ENCODE data around the gene UBE2E2. TPM values are rescaled to one million over a fixed set of nuclear protein-coding genes. Genes with fewer than 3 reads are reported as not detected.

The UBE2E2 gene
- total RNA-seq, 1 experiment from 2014 or later: 64.3 TPM

- no peaks in the 10 kb centered on the region for H3K27me3 Mint-ChIP-seq (ENCODE audit: insufficient read depth, unreplicated experiment)
- ChIA-PET CTCF (interaction anchor here (0.7 kb wide), 1 partner anchor 186 kb away, joined by 3 read pairs; no protein-coding TSS in a partner anchor), POLR2A (interaction anchor here (1.1 kb wide), 1 partner anchor 24 kb away, joined by 3 read pairs; no protein-coding TSS in a partner anchor)
- no peak overlapping the region for H3K27ac Mint-ChIP-seq (ENCODE audit: low read depth, unreplicated experiment)
- TF ChIP-seq CTCF (IDR thresholded peaks at IDR 0.05; ENCODE audit: unreplicated experiment): no peak
- BruUV-seq (replicated peaks): no TSS peak
- DNase-seq (ENCODE audit: unreplicated experiment): no peak
- H3K4me1 Mint-ChIP-seq (ENCODE audit: insufficient read depth, unreplicated experiment): peaks cover 5% of the 10 kb centered on the region
- peaks cover 11% of the 10 kb centered on the region for H3K9me3 Mint-ChIP-seq (ENCODE audit: unreplicated experiment)
- H3K36me3 Mint-ChIP-seq (ENCODE audit: insufficient read depth, unreplicated experiment): peaks cover 7% of the 10 kb centered on the region
- intact Hi-C loops (cut with micrococcal nuclease): no loop called here
- no peak overlapping the region for H3K4me3 Mint-ChIP-seq (ENCODE audit: unreplicated experiment)
These were observed 277.2 kb downstream of the UBE2E2 start for GRCh38 chr3:23480329-23480714.

GRCh38 chr3:23481011-23481615 is 278.0 kb downstream of the UBE2E2 start:
- peaks cover 4% of the 10 kb centered on the region for H3K4me1 Mint-ChIP-seq (ENCODE audit: insufficient read depth, unreplicated experiment)
- DNase-seq (ENCODE audit: unreplicated experiment): no peak
- no peak for TF ChIP-seq CTCF (IDR thresholded peaks at IDR 0.05; ENCODE audit: unreplicated experiment)
- ChIA-PET POLR2A (interaction anchor here (1.0 to 1.1 kb wide), 2 partner anchors 9 to 25 kb away, joined by 3 to 4 read pairs; no protein-coding TSS in a partner anchor), CTCF (no interaction called here)
- intact Hi-C loops (cut with micrococcal nuclease): no loop called here
- H3K27me3 Mint-ChIP-seq (ENCODE audit: insufficient read depth, unreplicated experiment): no peaks in the 10 kb centered on the region
- no TSS peak for BruUV-seq (replicated peaks)
- H3K36me3 Mint-ChIP-seq (ENCODE audit: insufficient read depth, unreplicated experiment): peaks cover 7% of the 10 kb centered on the region
- H3K27ac Mint-ChIP-seq (ENCODE audit: low read depth, unreplicated experiment): no peak overlapping the region
- no peak overlapping the region for H3K4me3 Mint-ChIP-seq (ENCODE audit: unreplicated experiment)
- peaks cover 11% of the 10 kb centered on the region for H3K9me3 Mint-ChIP-seq (ENCODE audit: unreplicated experiment)

GRCh38 chr3:23481616-23482278 is 278.6 kb downstream of the UBE2E2 start:
- peaks cover 7% of the 10 kb centered on the region for H3K36me3 Mint-ChIP-seq (ENCODE audit: insufficient read depth, unreplicated experiment)
- POLR2A ChIA-PET: interaction anchor here (1.0 to 1.1 kb wide), 2 partner anchors 8 to 26 kb away, joined by 3 to 4 read pairs; no protein-coding TSS in a partner anchor
- no peak for TF ChIP-seq CTCF (IDR thresholded peaks at IDR 0.05; ENCODE audit: unreplicated experiment)
- no peak for DNase-seq (ENCODE audit: unreplicated experiment)
- no peaks in the 10 kb centered on the region for H3K27me3 Mint-ChIP-seq (ENCODE audit: insufficient read depth, unreplicated experiment)
- CTCF ChIA-PET: no interaction called here
- H3K27ac Mint-ChIP-seq (ENCODE audit: low read depth, unreplicated experiment): no peak overlapping the region
- H3K4me3 Mint-ChIP-seq (ENCODE audit: unreplicated experiment): no peak overlapping the region
- intact Hi-C loops (cut with micrococcal nuclease): no loop called here
- peaks cover 4% of the 10 kb centered on the region for H3K4me1 Mint-ChIP-seq (ENCODE audit: insufficient read depth, unreplicated experiment)
- peaks cover 11% of the 10 kb centered on the region for H3K9me3 Mint-ChIP-seq (ENCODE audit: unreplicated experiment)
- BruUV-seq (replicated peaks): no TSS peak

- no peak for TF ChIP-seq CTCF (IDR thresholded peaks at IDR 0.05; ENCODE audit: unreplicated experiment)
- no TSS peak for BruUV-seq (replicated peaks)
- Mint-ChIP-seq H3K36me3 (ENCODE audit: insufficient read depth, unreplicated experiment) (no peaks in the 10 kb centered on the region), H3K4me1 (ENCODE audit: insufficient read depth, unreplicated experiment) (no peaks in the 10 kb centered on the region), H3K27ac (ENCODE audit: low read depth, unreplicated experiment) (no peak overlapping the region), H3K9me3 (ENCODE audit: unreplicated experiment) (no peaks in the 10 kb centered on the region), H3K4me3 (ENCODE audit: unreplicated experiment) (no peak overlapping the region), H3K27me3 (ENCODE audit: insufficient read depth, unreplicated experiment) (no peaks in the 10 kb centered on the region)
- intact Hi-C loops (cut with micrococcal nuclease): no loop called here
- ChIA-PET POLR2A (no interaction called here), CTCF (no interaction called here)
- DNase-seq (ENCODE audit: unreplicated experiment): no peak
These were observed 281.3 kb downstream of the UBE2E2 start for GRCh38 chr3:23484386-23484785.

Measured in MCF 10A (cell line).